Measurements from ENCODE around the gene KCNMA1. TPM values are rescaled to one million over a fixed set of nuclear protein-coding genes. Genes with fewer than 3 reads are reported as not detected.

The KCNMA1 gene
- total and polyA plus RNA-seq, 9 of the 15 experiments (the other 6 are each of a cell fraction or from before 2014, with no cell fraction given): 0.01 to 0.95 (median 0.15) TPM; not detected in 4

DNA sequence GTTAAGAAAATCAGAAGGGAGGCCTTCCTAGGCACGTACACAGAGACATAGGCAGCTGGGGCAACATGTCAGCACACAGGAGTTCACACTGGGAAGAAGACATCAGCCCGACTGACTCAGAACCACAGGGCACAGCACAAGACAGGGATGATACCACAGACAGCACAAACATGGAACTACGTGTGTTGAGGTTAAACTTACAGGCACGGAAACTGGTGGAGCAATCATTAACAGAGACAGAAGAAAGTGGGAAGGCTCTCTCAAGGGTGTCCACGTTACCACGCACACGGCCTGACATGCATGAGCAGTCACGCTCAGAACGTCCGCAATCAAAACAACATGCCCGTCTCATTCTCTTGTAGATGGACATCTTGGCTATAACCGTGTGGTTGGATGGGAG is 636.4 kb downstream of the KCNMA1 start:
- intact Hi-C loops (cut with micrococcal nuclease): no loop called here
- CTCF ChIA-PET (ENCODE audit: low intra/inter-chr PET ratio): no interaction called here
- no peak overlapping the region for H3K4me3 ChIP-seq
- POLR2A ChIA-PET: no interaction called here
- no peaks in the 10 kb centered on the region for H3K9me3 ChIP-seq (replicated peaks; ENCODE audit: control insufficient read depth, insufficient read depth, low read depth, low read length)
- no peak overlapping the region for H3K27ac ChIP-seq (ENCODE audit: extremely low read depth, low read depth, low read length)
- no peak for FAIRE-seq
- no peak overlapping the region for H3K9ac ChIP-seq (ENCODE audit: insufficient read depth in 1 of 2, low read depth in 2 of 2, low read length in 2 of 2)
- no peak overlapping the region for H3K4me2 ChIP-seq (ENCODE audit: insufficient read depth, low read length)
- 0 out of 2 replicates have a peak, but pooled peaks cover 3% of the 10 kb centered on the region for H4K20me1 ChIP-seq (replicated peaks; ENCODE audit: control insufficient read depth, insufficient read depth, low read length)
- peaks cover 3 to 5% of the 10 kb centered on the region in 2 experiments; a peak in 2 of 5 replicates for H3K27me3 ChIP-seq (ENCODE audit: control insufficient read depth in 2 of 2, insufficient read depth in 2 of 2, low read length in 2 of 2)
- no peaks in the 10 kb centered on the region for H3K79me2 ChIP-seq (ENCODE audit: control insufficient read depth, insufficient read depth, low read length)
- no peaks in the 10 kb centered on the region for H3K36me3 ChIP-seq (ENCODE audit: control insufficient read depth, insufficient read depth, low read length)
- H3K4me1 ChIP-seq (replicated peaks in 1 of 2; ENCODE audit: control insufficient read depth in 2 of 2, insufficient read depth in 2 of 2, low read length in 2 of 2): no peaks in the 10 kb centered on the region
- H3K9me1 ChIP-seq (ENCODE audit: control insufficient read depth, insufficient read depth, low read length): no peaks in the 10 kb centered on the region
- H2AFZ ChIP-seq (ENCODE audit: low read depth, low read length): no peak overlapping the region
- BruUV-seq (replicated peaks): no TSS peak
- in situ Hi-C loops (cut with MboI): no loop called here
- TF ChIP-seq DMBX1 (CRISPR knock-in tag; IDR thresholded peaks at IDR 0.05; ENCODE audit: borderline replicate concordance): no peak
- no peak for DNase-seq (ENCODE audit: extremely low read depth in 1 of 4, low spot score in 3 of 4)
- ATAC-seq: no peak
- under 1% methylated on average over 12 of the region's 12 CpGs for WGBS (ENCODE audit: insufficient coverage, low coverage, missing lambda C conversion rate)

GRCh38 chr10:76998451-76998850 is 639.2 kb downstream of the KCNMA1 start:
- Histone ChIP-seq H3K4me1 (replicated peaks in 1 of 2; ENCODE audit: control insufficient read depth in 2 of 2, insufficient read depth in 2 of 2, low read length in 2 of 2) (no peaks in the 10 kb centered on the region), H4K20me1 (replicated peaks; ENCODE audit: control insufficient read depth, insufficient read depth, low read length) (no peaks in the 10 kb centered on the region), H3K4me3 (no peak overlapping the region), H2AFZ (ENCODE audit: low read depth, low read length) (no peak overlapping the region), H3K9me3 (replicated peaks; ENCODE audit: control insufficient read depth, insufficient read depth, low read depth, low read length) (no peaks in the 10 kb centered on the region), H3K27ac (ENCODE audit: extremely low read depth, low read depth, low read length) (no peak overlapping the region), H3K9ac (ENCODE audit: insufficient read depth in 1 of 2, low read depth in 2 of 2, low read length in 2 of 2) (no peak overlapping the region), H3K4me2 (ENCODE audit: insufficient read depth, low read length) (no peak overlapping the region), H3K9me1 (ENCODE audit: control insufficient read depth, insufficient read depth, low read length) (no peaks in the 10 kb centered on the region), H3K36me3 (ENCODE audit: control insufficient read depth, insufficient read depth, low read length) (no peaks in the 10 kb centered on the region), H3K79me2 (ENCODE audit: control insufficient read depth, insufficient read depth, low read length) (no peaks in the 10 kb centered on the region), H3K27me3 (ENCODE audit: control insufficient read depth in 2 of 2, insufficient read depth in 2 of 2, low read length in 2 of 2) (peaks cover 3 to 9% of the 10 kb centered on the region in 2 experiments; a peak in 2 of 5 replicates)
- no TSS peak for BruUV-seq (replicated peaks)
- intact Hi-C loops (cut with micrococcal nuclease) (no loop called here), in situ Hi-C loops (cut with MboI) (no loop called here)
- ChIA-PET CTCF (ENCODE audit: low intra/inter-chr PET ratio) (no interaction called here), POLR2A (interaction anchor here (1.1 kb wide), 1 partner anchor 10 kb away, joined by 4 read pairs; no protein-coding TSS in a partner anchor)
- ATAC-seq (no peak), FAIRE-seq (no peak), DNase-seq (ENCODE audit: extremely low read depth in 1 of 4, low spot score in 3 of 4) (no peak)
- 0% methylated on average over 2 of the region's 2 CpGs for WGBS (ENCODE audit: insufficient coverage, low coverage, missing lambda C conversion rate)
- TF ChIP-seq NR2C1 (IDR thresholded peaks at IDR 0.05) (no peak), NR2C1 (tag; IDR thresholded peaks at IDR 0.05) (no peak), MXI1 (IDR thresholded peaks at IDR 0.05; ENCODE audit: low read depth, low read length) (no peak), ELF4 (CRISPR knock-in tag; IDR thresholded peaks at IDR 0.05) (no peak), EP300 (IDR thresholded peaks at IDR 0.05; ENCODE audit: low read length) (no peak), ZBTB1 (CRISPR knock-in tag; IDR thresholded peaks at IDR 0.05; ENCODE audit: borderline replicate concordance, low read depth) (no peak), NFYB (IDR thresholded peaks at IDR 0.05; ENCODE audit: extremely low read depth, insufficient read length) (no peak), TCF3 (CRISPR knock-in tag; IDR thresholded peaks at IDR 0.05) (no peak), RFX5 (IDR thresholded peaks at IDR 0.05; ENCODE audit: low read depth, low read length) (no peak), NFATC3 (IDR thresholded peaks at IDR 0.05) (no peak), HNRNPK (IDR thresholded peaks at IDR 0.05; ENCODE audit: low read depth, low read length, poor library complexity, severe bottlenecking) (no peak), TAF9B (IDR thresholded peaks at IDR 0.05; ENCODE audit: partially characterized antibody) (no peak), ZNF184 (CRISPR knock-in tag; IDR thresholded peaks at IDR 0.05) (no peak), ZNF165 (CRISPR knock-in tag; IDR thresholded peaks at IDR 0.05; ENCODE audit: borderline replicate concordance) (no peak)
- TF ChIP-seq, protein P1, sequence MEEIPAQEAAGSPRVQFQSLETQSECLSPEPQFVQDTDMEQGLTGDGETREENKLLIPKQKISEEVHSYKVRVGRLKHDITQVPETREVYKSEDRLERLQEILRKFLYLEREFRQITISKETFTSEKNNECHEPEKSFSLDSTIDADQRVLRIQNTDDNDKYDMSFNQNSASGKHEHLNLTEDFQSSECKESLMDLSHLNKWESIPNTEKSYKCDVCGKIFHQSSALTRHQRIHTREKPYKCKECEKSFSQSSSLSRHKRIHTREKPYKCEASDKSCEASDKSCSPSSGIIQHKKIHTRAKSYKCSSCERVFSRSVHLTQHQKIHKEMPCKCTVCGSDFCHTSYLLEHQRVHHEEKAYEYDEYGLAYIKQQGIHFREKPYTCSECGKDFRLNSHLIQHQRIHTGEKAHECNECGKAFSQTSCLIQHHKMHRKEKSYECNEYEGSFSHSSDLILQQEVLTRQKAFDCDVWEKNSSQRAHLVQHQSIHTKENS (CRISPR knock-in tag; IDR thresholded peaks at IDR 0.05): no peak
